K562 (cell line): ENCODE data around the gene RNF222. TPM values are rescaled to one million over a fixed set of nuclear protein-coding genes. Genes with fewer than 3 reads are reported as not detected.

Experiments
- BDP1 ChIP-seq: IDR thresholded peaks from 3 replicates; pipeline ENCODE4 v1.6.1; 2011; ENCODE audit not compliant: insufficient read length, insufficient read depth
- CHD4 ChIP-seq: fragments of 200-600 bp; sonication (generic); IDR thresholded peaks from 3 replicates; pipeline ENCODE4 v1.6.1; 2012; ENCODE audit warnings: low read depth, mild to moderate bottlenecking, mixed read lengths, low read length, inconsistent platforms; ENCODE audit not compliant: insufficient read depth, insufficient replicate concordance, poor library complexity, severe bottlenecking
- CXXC5 ChIP-seq: fragments of 250-450 bp; sonication (Bioruptor Pico); IDR thresholded peaks from 2 replicates; pipeline ENCODE4 v1.8.0; 2022; ENCODE audit warnings: inconsistent platforms, mild to moderate bottlenecking, moderate library complexity
- DLX4 ChIP-seq: fragments of 250-450 bp; sonication (Bioruptor Pico); IDR thresholded peaks from 2 replicates; pipeline ENCODE4 v1.6.1; 2021; ENCODE audit warnings: mild to moderate bottlenecking
- EP300 ChIP-seq: IDR thresholded peaks from 2 replicates; pipeline ENCODE4 v1.6.1; 2012; ENCODE audit warnings: low read length, improper control_type of control experiment
- HNRNPL ChIP-seq: fragments of 200-400 bp; formaldehyde crosslinking; IDR thresholded peaks from 2 replicates; pipeline ENCODE4 v1.6.1; 2017; ENCODE audit warnings: low read depth, mild to moderate bottlenecking, low read length
- KHSRP ChIP-seq: fragments of 450-650 bp; IDR thresholded peaks from 2 replicates; pipeline ENCODE4 v1.6.1; 2017
- L3MBTL2 ChIP-seq: fragments of 450-650 bp; IDR thresholded peaks from 2 replicates; pipeline ENCODE4 v1.6.1; 2016; ENCODE audit warnings: mild to moderate bottlenecking, moderate library complexity
- MCM5 ChIP-seq: fragments of 450-650 bp; IDR thresholded peaks from 2 replicates; pipeline ENCODE4 v1.6.1; 2016; ENCODE audit warnings: low read depth
- NCOR1 ChIP-seq: fragments of 450-650 bp; IDR thresholded peaks from 2 replicates; pipeline ENCODE4 v1.6.1; 2016; ENCODE audit warnings: mild to moderate bottlenecking, moderate library complexity
- RBM22 ChIP-seq: fragments of 200-400 bp; formaldehyde crosslinking; IDR thresholded peaks from 2 replicates; pipeline ENCODE4 v1.6.1; 2018; ENCODE audit warnings: low read length, low read depth; ENCODE audit not compliant: poor library complexity, severe bottlenecking
- SIN3A ChIP-seq, 2 experiments: fragments of 150-350 bp in 1 of 2; IDR thresholded peaks; 2 replicates each; pipeline ENCODE4 v1.6.1; 2011 to 2016; ENCODE audit warnings: borderline replicate concordance in 2 of 2, low read depth in 2 of 2, low read length in 2 of 2, mild to moderate bottlenecking in 2 of 2, moderate library complexity in 2 of 2; ENCODE audit not compliant: control insufficient read depth in 1 of 2
- SNIP1 ChIP-seq: fragments of 450-650 bp; IDR thresholded peaks from 2 replicates; pipeline ENCODE4 v1.7.1; 2017; ENCODE audit warnings: low read depth, mild to moderate bottlenecking
- SOX6 ChIP-seq: fragments of 450-650 bp; IDR thresholded peaks from 2 replicates; pipeline ENCODE4 v1.6.1; 2014; ENCODE audit warnings: mild to moderate bottlenecking
- TEAD2 ChIP-seq: fragments of 450-650 bp; IDR thresholded peaks from 2 replicates; pipeline ENCODE4 v1.6.1; 2016; ENCODE audit warnings: missing genetic modification characterization, control low read depth, missing compliant biosample characterization
- TOE1 ChIP-seq, 2 experiments: fragments of 450-650 bp in 1 of 2; sonication (generic) in 1 of 2; formaldehyde crosslinking in 1 of 2; IDR thresholded peaks; 2 replicates each; pipeline versions ENCODE4 v1.7.1 to v1.8.0; 2016 to 2022; ENCODE audit warnings: borderline replicate concordance in 2 of 2, mild to moderate bottlenecking in 2 of 2, antibody characterized with exemption in 1 of 2, inconsistent platforms in 1 of 2, low read depth in 1 of 2, missing genetic modification reagents in 1 of 2, moderate library complexity in 1 of 2
- VEZF1 ChIP-seq: fragments of 200-800 bp; sonication (Bioruptor generic); IDR thresholded peaks from 2 replicates; pipeline ENCODE4 v1.6.1; 2017; ENCODE audit warnings: missing genetic modification characterization, missing compliant biosample characterization
- ZBTB43 ChIP-seq: sonication (generic); formaldehyde crosslinking; IDR thresholded peaks from 2 replicates; pipeline ENCODE4 v1.8.0; 2023; ENCODE audit warnings: mild to moderate bottlenecking, missing genetic modification reagents
- ZNF232 ChIP-seq: sonication (generic); formaldehyde crosslinking; IDR thresholded peaks from 2 replicates; pipeline ENCODE4 v1.8.0; 2022; ENCODE audit warnings: mild to moderate bottlenecking, missing genetic modification reagents
- ZNF253 ChIP-seq: fragments of 250-450 bp; sonication (Bioruptor Pico); conservative IDR thresholded peaks from 2 replicates; pipeline ENCODE4 v1.6.1; 2021; ENCODE audit warnings: mild to moderate bottlenecking
- ZNF444 ChIP-seq: fragments of 250-450 bp; sonication (Bioruptor Pico); IDR thresholded peaks from 2 replicates; pipeline ENCODE4 v1.4.0; 2020; ENCODE audit warnings: mild to moderate bottlenecking, moderate library complexity
- ZNF449 ChIP-seq: fragments of 250-450 bp; sonication (Bioruptor Pico); IDR thresholded peaks from 2 replicates; pipeline ENCODE4 v1.8.0; 2022; ENCODE audit warnings: moderate library complexity, mild to moderate bottlenecking, inconsistent platforms
- ZNF507 ChIP-seq: conservative IDR thresholded peaks from 2 replicates; pipeline ENCODE4 v1.6.1; 2017; ENCODE audit warnings: missing genetic modification characterization, missing compliant biosample characterization
- polyA plus RNA-seq, 8 experiments: library from polyadenylated mRNA; depleted of rRNA in 4 of 8; stranded (reverse) in 5 of 8; unstranded in 3 of 8; fragments of >200 nt; fragmentation: Nextera tagmentation in 2 of 8; fragmentation: Illumina TruSeq in 1 of 8; extraction: Ambion mirVana in 2 of 8; extraction: Trizol in 1 of 8; gene quantifications; 2 replicates each; pipeline versions ENCODE4 v1.2.1 to v1.2.3, GENCODE V29; 2011 to 2014; ENCODE audit warnings: inconsistent platforms in 1 of 8, missing spikeins in 1 of 8
- total RNA-seq, 7 experiments: library from RNA; depleted of rRNA in 6 of 7; stranded (reverse); fragments of >200 nt in 6 of 7; fragmentation: Illumina TruSeq in 2 of 7; extraction: Trizol in 2 of 7; gene quantifications; 2 replicates each; pipeline versions ENCODE4 v1.2.1 to v1.2.3, GENCODE V29; 2011 to 2021; ENCODE audit warnings: low replicate concordance in 1 of 7

Gene RNF222
- total and polyA plus RNA-seq, 9 of the 15 experiments (the other 6 are each of a cell fraction or from before 2014, with no cell fraction given): not detected

GRCh38 chr17:8376271-8377067 is 21.2 kb downstream of the RNF222 start, which contains the start of gene KRABD2 (continued):
- TF ChIP-seq EP300 (no peak), ZBTB43 (CRISPR knock-in tag) (no peak), ZNF253 (CRISPR knock-in tag) (0 out of 2 replicates have a peak, but pooled peaks have one; percentile 22), SIN3A (IDR thresholded peaks at IDR 0.05; ENCODE audit: borderline replicate concordance in 2 of 2, control insufficient read depth in 1 of 2, low read depth in 2 of 2, low read length in 2 of 2) (peak in 1 of 2 experiments; percentile 24; a peak in 1 of 4 replicates), ZNF232 (no peak), BDP1 (no peak), KHSRP (peak; percentile 39; the same call in 1 of the 2 replicates), CXXC5 (CRISPR knock-in tag) (peak; percentile 40; the same call in 1 of the 2 replicates), ZNF449 (CRISPR knock-in tag) (no peak), HNRNPL (0 out of 2 replicates have a peak, but pooled peaks have one; percentile 44), DLX4 (CRISPR knock-in tag) (peak; percentile 11; the same call in 1 of the 2 replicates), SOX6 (no peak; the same call in 1 of the 2 replicates), CHD4 (no peak), VEZF1 (peak; percentile 81), ZNF444 (CRISPR knock-in tag) (peak; percentile 57; the same call in 1 of the 2 replicates), RBM22 (peak; percentile 93), NCOR1 (no peak), TEAD2 (tag) (no peak), MCM5 (no peak), SNIP1 (no peak), L3MBTL2 (peak; percentile 78), TOE1 (IDR thresholded peaks at IDR 0.05; ENCODE audit: borderline replicate concordance) (peak; percentile 25; the same call in 1 of the 2 replicates), TOE1 (CRISPR knock-in tag; IDR thresholded peaks at IDR 0.05; ENCODE audit: borderline replicate concordance, low read depth) (no peak), ZNF507 (tag) (no peak)
